Measurements from ENCODE around the gene MTHFD2L.
"Not testable (repeated sequence)": the region's sequence is repeated elsewhere in the genome, so short reads cannot be mapped to it uniquely, and the experiment has no call there.

Gene MTHFD2L

GRCh38 chr4:74329307-74329706 lies 171.4 kb downstream of the MTHFD2L start:
- H3K4me2 ChIP-seq: no peak overlapping the region
- peaks cover 0 to 10% (median 3%) of the 10 kb centered on the region in 10 experiments; a peak in 10 of 20 replicates for H3K4me1 ChIP-seq
- no peaks in the 10 kb centered on the region for H4K20me1 ChIP-seq
- peaks cover 3 to 5% (median 5%) of the 10 kb centered on the region in 11 experiments; a peak in 16 of 22 replicates for H3K9me3 ChIP-seq (replicated peaks in 1 of 11)
- no peak overlapping the region for H3K27ac ChIP-seq
- no peaks in the 10 kb centered on the region for H3K36me3 ChIP-seq
- H3K9ac ChIP-seq: no peak overlapping the region
- no peaks in the 10 kb centered on the region for H3K27me3 ChIP-seq
- no peak overlapping the region for H3K4me3 ChIP-seq
- TF ChIP-seq Cebpa-rat (IDR thresholded peaks at IDR 0.05): no peak

DNA sequence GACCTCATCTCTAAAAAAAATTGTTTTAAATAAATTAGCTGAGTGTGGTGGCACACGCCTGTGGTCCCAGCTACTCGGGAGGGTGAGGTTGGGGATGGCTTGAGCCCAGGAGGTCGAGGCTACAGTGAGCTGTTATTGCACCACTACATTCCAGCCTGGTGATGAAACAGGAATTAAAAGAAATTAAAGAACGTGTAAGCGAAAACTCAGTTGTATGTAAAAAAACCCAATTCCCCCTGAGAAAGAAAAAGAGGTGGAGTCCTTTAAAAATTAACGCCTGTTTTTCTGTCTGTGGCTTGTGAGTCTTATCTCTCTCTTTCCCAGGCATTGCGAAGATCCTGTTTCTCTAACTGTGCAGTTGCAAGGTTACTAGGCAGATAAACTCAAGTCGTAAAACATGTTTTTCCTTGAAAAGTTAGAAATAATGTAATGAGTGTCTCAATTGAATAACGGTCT lies 172.4 kb downstream of the MTHFD2L start:
- Histone ChIP-seq H3K4me3 (no peak overlapping the region), H3K9ac (no peak overlapping the region), H3K4me2 (no peak overlapping the region), H3K4me1 (peaks cover 0 to 10% (median 3%) of the 10 kb centered on the region in 10 experiments; a peak in 13 of 20 replicates), H3K36me3 (no peaks in the 10 kb centered on the region), H4K20me1 (no peaks in the 10 kb centered on the region), H3K9me3 (replicated peaks in 1 of 11) (peaks cover 7 to 14% (median 12%) of the 10 kb centered on the region in 11 experiments; a peak in 17 of 22 replicates), H3K27ac (no peak overlapping the region), H3K27me3 (no peaks in the 10 kb centered on the region)
- TF ChIP-seq Cebpa-rat (IDR thresholded peaks at IDR 0.05): no peak

DNA sequence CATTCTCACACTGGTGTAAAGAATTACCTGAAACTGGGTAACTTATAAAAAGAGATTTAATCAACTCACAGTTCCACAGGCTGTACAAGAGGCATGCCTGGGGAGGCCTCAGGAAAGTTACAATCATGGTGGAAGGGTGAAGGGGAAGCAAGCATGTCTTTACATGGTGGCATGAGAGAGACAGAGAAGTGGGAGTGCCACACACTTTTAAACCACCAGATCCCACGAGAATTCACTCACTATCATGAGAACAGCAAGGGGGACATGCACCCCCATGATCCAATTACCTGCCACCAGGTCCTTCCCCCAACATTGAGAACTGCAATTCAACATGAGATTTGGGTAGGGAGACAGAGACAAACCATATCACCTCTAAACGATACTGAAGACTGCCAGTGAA lies 173.3 kb downstream of the MTHFD2L start:
- TF ChIP-seq Cebpa-rat (IDR thresholded peaks at IDR 0.05): no peak

GRCh38 chr4:74331944-74332343 lies 174.0 kb downstream of the MTHFD2L start:
- H3K27me3 ChIP-seq: no peaks in the 10 kb centered on the region
- H3K9ac ChIP-seq: no peak overlapping the region
- no peak overlapping the region for H3K4me3 ChIP-seq
- peaks cover 0 to 18% (median 9%) of the 10 kb centered on the region in 10 experiments; a peak in 15 of 20 replicates for H3K4me1 ChIP-seq
- H3K36me3 ChIP-seq: no peaks in the 10 kb centered on the region
- peaks cover 7 to 14% (median 12%) of the 10 kb centered on the region in 11 experiments; a peak in 17 of 22 replicates for H3K9me3 ChIP-seq (replicated peaks in 1 of 11)
- H3K4me2 ChIP-seq: no peak overlapping the region
- TF ChIP-seq Cebpa-rat (IDR thresholded peaks at IDR 0.05): no peak
- no peak overlapping the region for H3K27ac ChIP-seq
- H4K20me1 ChIP-seq: no peaks in the 10 kb centered on the region

More for the DNA sequence above, 173.3 kb downstream of the MTHFD2L start:
- peaks cover 0 to 18% (median 9%) of the 10 kb centered on the region in 10 experiments; a peak in 15 of 20 replicates for H3K4me1 ChIP-seq
- H3K27me3 ChIP-seq: no peaks in the 10 kb centered on the region
- H3K4me3 ChIP-seq: no peak overlapping the region
- H4K20me1 ChIP-seq: no peaks in the 10 kb centered on the region
- H3K36me3 ChIP-seq: no peaks in the 10 kb centered on the region
- H3K27ac ChIP-seq: no peak overlapping the region
- H3K4me2 ChIP-seq: no peak overlapping the region
- peaks cover 7 to 14% (median 12%) of the 10 kb centered on the region in 11 experiments; a peak in 17 of 22 replicates for H3K9me3 ChIP-seq (replicated peaks in 1 of 11)
- H3K9ac ChIP-seq: no peak overlapping the region

GRCh38 chr4:74334636-74335035 lies 176.7 kb downstream of the MTHFD2L start:
- Histone ChIP-seq H3K9me3 (replicated peaks in 1 of 11) (peaks cover 7 to 14% (median 12%) of the 10 kb centered on the region in 11 experiments; a peak in 17 of 22 replicates), H3K4me3 (no peak overlapping the region), H3K36me3 (no peaks in the 10 kb centered on the region), H3K27me3 (no peaks in the 10 kb centered on the region), H4K20me1 (no peaks in the 10 kb centered on the region), H3K4me2 (no peak overlapping the region), H3K9ac (no peak overlapping the region), H3K4me1 (peaks cover 0 to 16% (median 8%) of the 10 kb centered on the region in 10 experiments; a peak in 14 of 20 replicates), H3K27ac (no peak overlapping the region)
- no peak for TF ChIP-seq Cebpa-rat (IDR thresholded peaks at IDR 0.05)

DNA sequence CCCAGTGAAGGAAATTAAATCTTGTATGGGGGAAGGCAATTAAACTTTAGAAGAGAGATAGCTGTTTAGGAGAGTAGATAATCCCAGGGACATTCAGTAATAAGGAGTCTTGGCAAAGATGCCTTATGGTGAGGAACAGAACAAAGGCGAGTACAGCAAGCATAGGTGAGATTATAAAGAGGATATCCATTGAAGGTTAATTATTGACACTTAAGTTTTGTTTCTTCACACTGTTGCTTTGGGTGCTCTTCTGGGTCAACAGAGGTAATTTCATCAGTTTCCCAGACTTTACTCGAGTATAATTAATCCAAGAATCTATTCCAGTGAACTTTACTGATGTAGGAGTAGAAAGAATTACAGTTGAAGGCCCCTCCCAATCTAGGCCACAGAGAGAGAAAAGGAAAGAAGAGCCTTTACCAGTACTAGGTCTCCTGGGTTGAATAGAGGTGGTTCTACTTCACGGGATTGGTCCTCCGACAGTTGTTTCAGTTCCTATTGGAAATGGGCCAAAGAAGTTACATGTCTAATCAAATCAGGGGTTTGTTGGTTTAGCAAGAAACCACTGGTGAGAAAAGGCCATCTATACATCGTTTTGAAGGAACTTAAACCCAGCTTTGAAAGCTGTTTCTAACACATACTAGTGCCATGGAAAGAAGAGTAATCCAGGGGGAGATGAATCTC lies 177.6 kb downstream of the MTHFD2L start:
- Histone ChIP-seq H3K4me2 (peak overlapping the region in 7 of 11 experiments; percentile 4 to 60 (median 16); a peak in 5 of 22 replicates), H3K4me3 (no peak overlapping the region), H3K27ac (no peak overlapping the region; a peak in 1 of 22 replicates), H4K20me1 (no peaks in the 10 kb centered on the region), H3K9me3 (replicated peaks in 1 of 11) (peaks cover 8 to 17% (median 12%) of the 10 kb centered on the region in 11 experiments; a peak in 18 of 22 replicates), H3K9ac (no peak overlapping the region), H3K4me1 (peaks cover 0 to 16% (median 8%) of the 10 kb centered on the region in 10 experiments; a peak in 14 of 20 replicates), H3K27me3 (no peaks in the 10 kb centered on the region), H3K36me3 (no peaks in the 10 kb centered on the region)
- no peak for TF ChIP-seq Cebpa-rat (IDR thresholded peaks at IDR 0.05)

DNA sequence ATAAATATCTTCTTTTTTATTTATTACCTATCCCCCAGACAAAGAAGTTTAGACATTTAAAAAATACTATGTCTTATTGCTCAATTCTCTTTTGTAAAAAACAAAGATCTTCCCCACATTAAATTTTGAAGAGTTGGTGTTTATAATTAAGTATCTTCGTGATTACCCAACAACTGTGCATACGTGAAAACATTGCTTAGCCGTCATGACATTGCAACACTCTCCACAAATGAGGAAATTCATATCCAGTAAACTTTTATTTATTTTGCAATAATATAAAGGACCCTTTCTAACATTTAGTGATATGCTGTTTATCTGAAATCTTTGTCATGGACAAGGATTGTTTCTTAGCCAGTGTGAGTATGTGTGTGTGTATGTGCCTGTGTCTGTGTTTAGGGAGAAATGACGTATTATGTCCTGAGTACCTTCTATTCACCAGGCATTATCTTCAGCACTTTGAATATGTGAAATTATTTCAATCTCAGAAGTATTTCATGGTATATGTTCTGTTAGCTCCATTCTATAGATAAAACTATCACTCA lies 180.9 kb downstream of the MTHFD2L start:
- H3K4me1 ChIP-seq: peaks cover 0 to 11% (median 7%) of the 10 kb centered on the region in 10 experiments; a peak in 10 of 20 replicates
- no peak overlapping the region for H3K4me2 ChIP-seq
- H3K27ac ChIP-seq: peak overlapping the region in 2 of 11 experiments; percentile 7 to 36; a peak in 2 of 22 replicates
- peaks cover 24 to 46% (median 35%) of the 10 kb centered on the region in 11 experiments for H3K9me3 ChIP-seq (replicated peaks in 1 of 11)
- no peaks in the 10 kb centered on the region for H3K27me3 ChIP-seq
- TF ChIP-seq Cebpa-rat (IDR thresholded peaks at IDR 0.05): peak in 1 of 11 experiments; percentile 39; a peak in 1 of 22 replicates
- no peaks in the 10 kb centered on the region for H4K20me1 ChIP-seq
- H3K9ac ChIP-seq: no peak overlapping the region
- H3K36me3 ChIP-seq: peaks cover 0 to 3% (median 0%) of the 10 kb centered on the region in 11 experiments; a peak in 1 of 22 replicates
- H3K4me3 ChIP-seq: no peak overlapping the region

- peaks cover 0 to 11% (median 7%) of the 10 kb centered on the region in 10 experiments; a peak in 10 of 20 replicates for H3K4me1 ChIP-seq
- peaks cover 24 to 47% (median 35%) of the 10 kb centered on the region in 11 experiments for H3K9me3 ChIP-seq (replicated peaks in 1 of 11)
- no peak for TF ChIP-seq Cebpa-rat (IDR thresholded peaks at IDR 0.05)
- no peak overlapping the region for H3K9ac ChIP-seq
- no peaks in the 10 kb centered on the region for H3K27me3 ChIP-seq
- H3K4me2 ChIP-seq: no peak overlapping the region
- H3K4me3 ChIP-seq: no peak overlapping the region
- H4K20me1 ChIP-seq: no peaks in the 10 kb centered on the region
- peaks cover 0 to 5% (median 0%) of the 10 kb centered on the region in 11 experiments; a peak in 1 of 22 replicates for H3K36me3 ChIP-seq
- peak overlapping the region in 3 of 11 experiments; percentile 7 to 36 (median 8); a peak in 3 of 22 replicates for H3K27ac ChIP-seq
Observed at GRCh38 chr4:74339501-74339900, 181.6 kb downstream of the MTHFD2L start.

GRCh38 chr4:74340421-74340820 lies 182.5 kb downstream of the MTHFD2L start:
- H4K20me1 ChIP-seq, H3K27ac ChIP-seq, H3K36me3 ChIP-seq, H3K4me2 ChIP-seq, H3K27me3 ChIP-seq, H3K4me3 ChIP-seq, H3K9ac ChIP-seq: not testable (repeated sequence)
- peaks cover 0 to 11% (median 7%) of the 10 kb centered on the region in 10 experiments; a peak in 10 of 20 replicates for H3K4me1 ChIP-seq
- H3K9me3 ChIP-seq (replicated peaks in 1 of 11): peaks cover 25 to 49% (median 38%) of the 10 kb centered on the region in 11 experiments
